Measurements from ENCODE around the gene EYA4.
"Not testable (repeated sequence)": the region's sequence is repeated elsewhere in the genome, so short reads cannot be mapped to it uniquely, and the experiment has no call there.

Gene EYA4

DNA sequence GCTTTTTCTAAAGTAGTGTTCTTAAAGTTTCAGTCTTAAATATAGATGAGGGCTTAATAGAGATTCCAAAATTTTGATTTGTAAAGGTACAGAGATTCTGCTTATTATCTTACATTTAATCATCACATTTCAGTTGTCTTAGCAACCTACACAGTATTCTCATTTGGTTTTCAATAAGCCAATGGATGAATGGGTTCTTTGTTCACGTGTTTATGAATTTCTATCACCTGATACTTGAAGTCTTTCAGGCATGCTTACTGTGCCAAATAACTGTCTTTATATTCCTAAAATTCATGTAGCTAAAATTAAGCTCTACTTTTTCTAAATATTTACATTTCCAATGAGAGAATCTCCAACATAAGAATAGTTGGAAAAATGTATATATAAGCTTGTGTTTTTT lies 152.7 kb downstream of the EYA4 start:
- TF ChIP-seq ZFX (IDR thresholded peaks at IDR 0.05; ENCODE audit: borderline replicate concordance): no peak
- TF ChIP-seq, protein P1, sequence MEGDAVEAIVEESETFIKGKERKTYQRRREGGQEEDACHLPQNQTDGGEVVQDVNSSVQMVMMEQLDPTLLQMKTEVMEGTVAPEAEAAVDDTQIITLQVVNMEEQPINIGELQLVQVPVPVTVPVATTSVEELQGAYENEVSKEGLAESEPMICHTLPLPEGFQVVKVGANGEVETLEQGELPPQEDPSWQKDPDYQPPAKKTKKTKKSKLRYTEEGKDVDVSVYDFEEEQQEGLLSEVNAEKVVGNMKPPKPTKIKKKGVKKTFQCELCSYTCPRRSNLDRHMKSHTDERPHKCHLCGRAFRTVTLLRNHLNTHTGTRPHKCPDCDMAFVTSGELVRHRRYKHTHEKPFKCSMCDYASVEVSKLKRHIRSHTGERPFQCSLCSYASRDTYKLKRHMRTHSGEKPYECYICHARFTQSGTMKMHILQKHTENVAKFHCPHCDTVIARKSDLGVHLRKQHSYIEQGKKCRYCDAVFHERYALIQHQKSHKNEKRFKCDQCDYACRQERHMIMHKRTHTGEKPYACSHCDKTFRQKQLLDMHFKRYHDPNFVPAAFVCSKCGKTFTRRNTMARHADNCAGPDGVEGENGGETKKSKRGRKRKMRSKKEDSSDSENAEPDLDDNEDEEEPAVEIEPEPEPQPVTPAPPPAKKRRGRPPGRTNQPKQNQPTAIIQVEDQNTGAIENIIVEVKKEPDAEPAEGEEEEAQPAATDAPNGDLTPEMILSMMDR (IDR thresholded peaks at IDR 0.05): no peak
- no peak overlapping the region for H3K27ac ChIP-seq

GRCh38 chr6:133394630-133395029 lies 153.5 kb downstream of the EYA4 start:
- no peak overlapping the region for H3K27ac ChIP-seq
- no peak for TF ChIP-seq ZFX (IDR thresholded peaks at IDR 0.05; ENCODE audit: borderline replicate concordance)
- TF ChIP-seq, protein P1 (IDR thresholded peaks at IDR 0.05): no peak

DNA sequence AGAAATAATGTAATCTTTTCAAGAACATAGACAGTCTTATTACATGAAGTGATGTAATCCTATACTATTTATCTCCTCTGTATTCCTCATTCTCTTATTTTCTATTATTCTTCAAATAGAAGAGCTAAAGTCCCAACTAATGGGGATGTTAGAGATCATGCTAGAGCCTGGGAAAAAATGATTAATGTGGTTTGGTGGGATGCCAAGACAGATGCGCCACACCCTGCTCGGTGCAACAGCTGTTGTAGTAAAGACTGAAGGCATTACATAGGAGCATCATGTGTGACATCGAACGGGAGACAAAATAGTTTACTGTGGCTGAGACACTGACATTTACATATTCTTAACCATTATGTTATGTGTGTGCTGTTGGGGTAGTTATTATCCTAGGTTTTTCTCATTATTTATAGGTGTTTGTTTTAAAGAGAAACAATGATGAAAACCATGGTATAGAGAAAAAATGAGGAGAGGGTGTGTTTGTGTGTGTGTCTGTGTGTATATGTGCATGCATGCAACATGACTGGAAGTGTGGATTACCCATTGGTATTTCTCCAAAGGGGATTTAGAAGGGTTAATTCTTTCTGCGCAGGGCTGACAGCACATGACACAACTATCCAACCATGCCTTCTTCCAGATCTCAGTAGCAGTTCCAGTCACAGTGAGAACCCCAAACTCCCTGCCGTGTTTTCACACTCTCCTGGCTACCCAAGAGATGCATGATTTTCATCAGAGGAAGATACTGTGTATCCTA lies 155.3 kb downstream of the EYA4 start:
- TF ChIP-seq, protein P1 (IDR thresholded peaks at IDR 0.05): no peak
- no peak for TF ChIP-seq ZFX (IDR thresholded peaks at IDR 0.05; ENCODE audit: borderline replicate concordance)
- H3K27ac ChIP-seq: no peak overlapping the region

GRCh38 chr6:133396984-133397348 lies 155.8 kb downstream of the EYA4 start:
- no peak for TF ChIP-seq ZFX (IDR thresholded peaks at IDR 0.05; ENCODE audit: borderline replicate concordance)
- TF ChIP-seq, protein P1 (IDR thresholded peaks at IDR 0.05): no peak
- H3K27ac ChIP-seq: no peak overlapping the region

GRCh38 chr6:133397601-133398000 lies 156.4 kb downstream of the EYA4 start:
- not testable (repeated sequence) for H3K27ac ChIP-seq

GRCh38 chr6:133399426-133399825 lies 158.3 kb downstream of the EYA4 start:
- no peak for TF ChIP-seq ZFX (IDR thresholded peaks at IDR 0.05; ENCODE audit: borderline replicate concordance)
- TF ChIP-seq, protein P1 (IDR thresholded peaks at IDR 0.05): no peak
- H3K27ac ChIP-seq: no peak overlapping the region

GRCh38 chr6:133404151-133404550 lies 163.0 kb downstream of the EYA4 start:
- no peak overlapping the region for H3K27ac ChIP-seq
- no peak for TF ChIP-seq ZFX (IDR thresholded peaks at IDR 0.05; ENCODE audit: borderline replicate concordance)
- TF ChIP-seq, protein P1 (IDR thresholded peaks at IDR 0.05): no peak

GRCh38 chr6:133404728-133405127 lies 163.6 kb downstream of the EYA4 start:
- no peak overlapping the region for H3K27ac ChIP-seq
- no peak for TF ChIP-seq ZFX (IDR thresholded peaks at IDR 0.05; ENCODE audit: borderline replicate concordance)
- TF ChIP-seq, protein P1 (IDR thresholded peaks at IDR 0.05): no peak

All from 22Rv1 (cell line).